Neural cell (in vitro differentiated cells): ENCODE measurements around the gene IFT81.

ENCODE experiments used
- CTCF ChIP-seq: fragments of 450-650 bp; IDR thresholded peaks from 2 replicates; pipeline ENCODE4 v1.5.1; 2014; ENCODE audit warnings: antibody characterized with exemption, mild to moderate bottlenecking, moderate library complexity; ENCODE audit not compliant: poor library complexity, severe bottlenecking
- EP300 ChIP-seq: fragments of 450-650 bp; conservative IDR thresholded peaks from 2 replicates; pipeline ENCODE4 v1.6.1; 2014; ENCODE audit warnings: antibody characterized with exemption, mild to moderate bottlenecking, moderate library complexity; ENCODE audit not compliant: poor library complexity, severe bottlenecking
- EZH2 ChIP-seq: fragments of 200-600, 300-800 bp; shearing (Covaris generic), sonication (generic); IDR thresholded peaks from 2 replicates; pipeline ENCODE4 v1.6.1; 2014; ENCODE audit warnings: antibody characterized with exemption, low read length, borderline replicate concordance, mild to moderate bottlenecking; ENCODE audit not compliant: insufficient read depth, poor library complexity, severe bottlenecking
- MXI1 ChIP-seq: fragments of 450-650 bp; conservative IDR thresholded peaks from 2 replicates; pipeline ENCODE4 v1.6.1; 2014; ENCODE audit warnings: antibody characterized with exemption, mild to moderate bottlenecking; ENCODE audit not compliant: poor library complexity, severe bottlenecking
- POLR2AphosphoS5 ChIP-seq: IDR thresholded peaks from 2 replicates; pipeline ENCODE4 v1.6.1; 2012
- TF ChIP-seq, protein P1 (sequence below): IDR thresholded peaks from 2 replicates; pipeline ENCODE4 v1.6.1; 2012; ENCODE audit warnings: borderline replicate concordance

DNA sequence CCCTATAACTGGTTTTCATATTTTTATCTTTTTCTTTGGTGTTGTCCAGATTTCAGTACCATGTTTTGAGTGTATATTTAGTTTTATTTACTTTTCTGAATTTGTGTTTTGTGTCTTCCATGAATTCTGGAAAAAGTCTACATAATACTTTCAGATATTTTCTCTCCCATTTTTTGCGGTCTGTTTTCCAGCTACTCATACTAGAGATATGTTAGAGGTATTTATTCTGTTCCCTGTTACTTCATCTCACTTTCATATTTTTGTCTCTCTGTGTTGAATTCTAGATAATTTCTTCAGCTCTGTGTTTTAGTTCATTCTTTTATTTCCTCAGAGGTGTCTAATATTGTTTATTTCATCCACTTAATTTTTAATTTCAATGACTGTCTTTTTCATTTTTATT lies 74.2 kb downstream of the IFT81 start:
- TF ChIP-seq MXI1 = no peak
- no peak for TF ChIP-seq CTCF
- TF ChIP-seq EP300 = no peak
- no peak for TF ChIP-seq EZH2
- no peak for TF ChIP-seq POLR2AphosphoS5
- TF ChIP-seq, protein P1, sequence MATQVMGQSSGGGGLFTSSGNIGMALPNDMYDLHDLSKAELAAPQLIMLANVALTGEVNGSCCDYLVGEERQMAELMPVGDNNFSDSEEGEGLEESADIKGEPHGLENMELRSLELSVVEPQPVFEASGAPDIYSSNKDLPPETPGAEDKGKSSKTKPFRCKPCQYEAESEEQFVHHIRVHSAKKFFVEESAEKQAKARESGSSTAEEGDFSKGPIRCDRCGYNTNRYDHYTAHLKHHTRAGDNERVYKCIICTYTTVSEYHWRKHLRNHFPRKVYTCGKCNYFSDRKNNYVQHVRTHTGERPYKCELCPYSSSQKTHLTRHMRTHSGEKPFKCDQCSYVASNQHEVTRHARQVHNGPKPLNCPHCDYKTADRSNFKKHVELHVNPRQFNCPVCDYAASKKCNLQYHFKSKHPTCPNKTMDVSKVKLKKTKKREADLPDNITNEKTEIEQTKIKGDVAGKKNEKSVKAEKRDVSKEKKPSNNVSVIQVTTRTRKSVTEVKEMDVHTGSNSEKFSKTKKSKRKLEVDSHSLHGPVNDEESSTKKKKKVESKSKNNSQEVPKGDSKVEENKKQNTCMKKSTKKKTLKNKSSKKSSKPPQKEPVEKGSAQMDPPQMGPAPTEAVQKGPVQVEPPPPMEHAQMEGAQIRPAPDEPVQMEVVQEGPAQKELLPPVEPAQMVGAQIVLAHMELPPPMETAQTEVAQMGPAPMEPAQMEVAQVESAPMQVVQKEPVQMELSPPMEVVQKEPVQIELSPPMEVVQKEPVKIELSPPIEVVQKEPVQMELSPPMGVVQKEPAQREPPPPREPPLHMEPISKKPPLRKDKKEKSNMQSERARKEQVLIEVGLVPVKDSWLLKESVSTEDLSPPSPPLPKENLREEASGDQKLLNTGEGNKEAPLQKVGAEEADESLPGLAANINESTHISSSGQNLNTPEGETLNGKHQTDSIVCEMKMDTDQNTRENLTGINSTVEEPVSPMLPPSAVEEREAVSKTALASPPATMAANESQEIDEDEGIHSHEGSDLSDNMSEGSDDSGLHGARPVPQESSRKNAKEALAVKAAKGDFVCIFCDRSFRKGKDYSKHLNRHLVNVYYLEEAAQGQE = no peak
